OCI-LY7 (cell line): Measurements from ENCODE around the gene KIF16B. TPM values are rescaled to one million over a fixed set of nuclear protein-coding genes. Genes with fewer than 3 reads are reported as not detected.
"Not testable (repeated sequence)": the region's sequence is repeated elsewhere in the genome, so short reads cannot be mapped to it uniquely, and the experiment has no call there.

Experiments
- BruUV-seq: library from RNA; stranded (reverse); fragments of 400-500 nt; replicated peaks from 2 replicates; lab custom pipeline; 2021; lab: Mats Ljungman, UMichigan
- CTCF ChIA-PET: fragments of 300-600 bp; sonication (Branson Sonifier 250); formaldehyde crosslinking; loops from one replicate; lab custom pipeline; 2022; ENCODE audit warnings: antibody characterized with exemption; ENCODE audit not compliant: unreplicated experiment; lab: Charles Lee
- POLR2A ChIA-PET: fragments of 300-600 bp; sonication (Branson Sonifier 250); formaldehyde crosslinking; loops from one replicate; lab custom pipeline; 2022; ENCODE audit warnings: antibody characterized with exemption; lab: Charles Lee
- DNase-seq: peaks from one replicate; pipeline ENCODE4 v3.0.0-alpha.2; 2015; ENCODE audit warnings: low spot score
- H2AFZ ChIP-seq: fragments of 200-600 bp; sonication (generic), shearing (Covaris generic); 2 replicates; pipeline ENCODE4 v1.6.1; 2014; ENCODE audit warnings: mild to moderate bottlenecking, antibody characterized with exemption, low read length, moderate library complexity
- H3K27ac ChIP-seq: fragments of 200-600 bp; sonication (generic); 2 replicates; pipeline ENCODE4 v1.5.1; 2014; ENCODE audit warnings: mixed run types, low read depth, mild to moderate bottlenecking, moderate library complexity, low read length, inconsistent platforms; ENCODE audit not compliant: poor library complexity, severe bottlenecking
- H3K36me3 ChIP-seq: fragments of 200-600 bp; sonication (generic); 2 replicates; pipeline ENCODE4 v1.6.1; 2014; ENCODE audit warnings: mild to moderate bottlenecking, antibody characterized with exemption, low read length, moderate library complexity, mixed read lengths; ENCODE audit not compliant: insufficient read depth
- H3K4me1 ChIP-seq: fragments of 200-600 bp; sonication (generic); 2 replicates; pipeline ENCODE4 v1.5.1; 2014; ENCODE audit warnings: mild to moderate bottlenecking, low read length; ENCODE audit not compliant: insufficient read depth, poor library complexity, severe bottlenecking
- H3K4me2 ChIP-seq: fragments of 200-600 bp; sonication (generic); 2 replicates; pipeline ENCODE4 v1.6.1; 2014; ENCODE audit warnings: mild to moderate bottlenecking, low read length
- H3K4me3 ChIP-seq: fragments of 200-600 bp; sonication (generic); 2 replicates; pipeline ENCODE4 v1.5.1; 2014; ENCODE audit warnings: mild to moderate bottlenecking, low read depth, low read length; ENCODE audit not compliant: poor library complexity, severe bottlenecking
- H3K79me2 ChIP-seq: fragments of 200-600 bp; sonication (generic); 2 replicates; pipeline ENCODE4 v1.6.1; 2016; ENCODE audit warnings: low read depth, mild to moderate bottlenecking, low read length, moderate library complexity, mixed read lengths; ENCODE audit not compliant: insufficient read depth
- H3K9me2 ChIP-seq: fragments of 200-600 bp; sonication (generic); 2 replicates; pipeline ENCODE4 v1.6.1; 2016; ENCODE audit warnings: mild to moderate bottlenecking, low read length, mixed read lengths; ENCODE audit not compliant: insufficient read depth
- H3K9me3 ChIP-seq: fragments of 200-600 bp; sonication (generic); 2 replicates; pipeline ENCODE4 v1.6.1; 2014; ENCODE audit warnings: mild to moderate bottlenecking, mixed run types, low read length, mixed read lengths
- H4K20me1 ChIP-seq: fragments of 200-600 bp; sonication (generic); 2 replicates; pipeline ENCODE4 v1.6.1; 2014; ENCODE audit warnings: mild to moderate bottlenecking, antibody characterized with exemption, low read length, moderate library complexity, mixed read lengths; ENCODE audit not compliant: insufficient read depth
- EZH2phosphoT487 ChIP-seq: fragments of 200-600 bp; sonication (generic); IDR thresholded peaks from 2 replicates; pipeline ENCODE4 v1.6.1; 2018; ENCODE audit warnings: low read depth, borderline replicate concordance, mild to moderate bottlenecking, mixed run types, antibody characterized with exemption, low read length, moderate library complexity, mixed read lengths
- intact Hi-C: fragments of 100-400 bp; cut with micrococcal nuclease; formaldehyde crosslinking; loops from one replicate; pipeline ENCODE4 v1.10.0; 2022; ENCODE audit not compliant: unreplicated experiment
- total RNA-seq, 2 experiments: library from RNA; depleted of rRNA in 1 of 2; stranded (reverse); fragments of >200 nt in 1 of 2; shearing (Covaris generic) in 1 of 2; gene quantifications; 2 replicates each; pipeline ENCODE4 v1.2.3, GENCODE V29; 2014 to 2022
- TF ChIP-seq, protein P1 (sequence below): fragments of 200-600 bp; sonication (generic); conservative IDR thresholded peaks from 2 replicates; pipeline ENCODE4 v1.5.1; 2014; ENCODE audit warnings: mild to moderate bottlenecking, antibody characterized with exemption, low read length, moderate library complexity, mixed read lengths

Gene KIF16B
- total RNA-seq, 2 experiments from 2014 or later: 6.2 to 11.2 TPM

DNA sequence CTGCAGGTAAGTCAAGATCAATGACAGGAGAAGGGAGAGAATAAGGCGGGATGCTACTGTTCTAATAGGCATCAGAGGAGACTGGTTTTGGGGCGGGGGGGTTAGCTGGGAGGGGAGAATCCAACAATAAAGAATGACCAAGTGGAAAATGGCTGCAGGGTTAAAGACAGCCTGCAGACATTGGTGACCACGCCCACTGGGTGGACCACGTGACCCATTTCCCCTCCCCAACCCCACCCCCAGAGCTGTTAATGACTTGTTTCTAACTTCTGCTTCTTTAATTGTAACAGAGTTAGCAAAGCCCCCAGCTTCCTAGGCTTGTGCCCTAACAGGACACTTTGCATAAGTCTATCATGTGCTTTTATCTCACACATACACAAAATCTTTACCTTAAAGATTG, 344.5 kb downstream of the KIF16B start:
- Histone ChIP-seq H3K4me1 (no peaks in the 10 kb centered on the region), H3K79me2 (no peaks in the 10 kb centered on the region), H3K4me3 (no peak overlapping the region), H3K36me3 (no peaks in the 10 kb centered on the region), H3K9me3 (no peaks in the 10 kb centered on the region), H3K27ac (no peak overlapping the region), H2AFZ (no peak overlapping the region), H3K4me2 (no peak overlapping the region), H3K9me2 (no peaks in the 10 kb centered on the region), H4K20me1 (no peaks in the 10 kb centered on the region)
- ChIA-PET CTCF (no interaction called here), POLR2A (no interaction called here)
- peak; percentile 8 for DNase-seq
- intact Hi-C loops: no loop called here
- no TSS peak for BruUV-seq
- no peak for TF ChIP-seq EZH2phosphoT487
- TF ChIP-seq, protein P1, sequence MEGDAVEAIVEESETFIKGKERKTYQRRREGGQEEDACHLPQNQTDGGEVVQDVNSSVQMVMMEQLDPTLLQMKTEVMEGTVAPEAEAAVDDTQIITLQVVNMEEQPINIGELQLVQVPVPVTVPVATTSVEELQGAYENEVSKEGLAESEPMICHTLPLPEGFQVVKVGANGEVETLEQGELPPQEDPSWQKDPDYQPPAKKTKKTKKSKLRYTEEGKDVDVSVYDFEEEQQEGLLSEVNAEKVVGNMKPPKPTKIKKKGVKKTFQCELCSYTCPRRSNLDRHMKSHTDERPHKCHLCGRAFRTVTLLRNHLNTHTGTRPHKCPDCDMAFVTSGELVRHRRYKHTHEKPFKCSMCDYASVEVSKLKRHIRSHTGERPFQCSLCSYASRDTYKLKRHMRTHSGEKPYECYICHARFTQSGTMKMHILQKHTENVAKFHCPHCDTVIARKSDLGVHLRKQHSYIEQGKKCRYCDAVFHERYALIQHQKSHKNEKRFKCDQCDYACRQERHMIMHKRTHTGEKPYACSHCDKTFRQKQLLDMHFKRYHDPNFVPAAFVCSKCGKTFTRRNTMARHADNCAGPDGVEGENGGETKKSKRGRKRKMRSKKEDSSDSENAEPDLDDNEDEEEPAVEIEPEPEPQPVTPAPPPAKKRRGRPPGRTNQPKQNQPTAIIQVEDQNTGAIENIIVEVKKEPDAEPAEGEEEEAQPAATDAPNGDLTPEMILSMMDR: no peak

- H3K4me2 ChIP-seq, H3K36me3 ChIP-seq, BruUV-seq, H4K20me1 ChIP-seq, H3K9me2 ChIP-seq, intact Hi-C loops, H3K9me3 ChIP-seq, H3K4me3 ChIP-seq, CTCF ChIA-PET, H3K27ac ChIP-seq, H3K4me1 ChIP-seq, H2AFZ ChIP-seq, DNase-seq, H3K79me2 ChIP-seq, POLR2A ChIA-PET: not testable (repeated sequence)
Observed at GRCh38 chr20:16226961-16227360, 346.3 kb downstream of the KIF16B start.

- no peak overlapping the region for H2AFZ ChIP-seq
- H3K27ac ChIP-seq: no peak overlapping the region
- H3K9me3 ChIP-seq: no peaks in the 10 kb centered on the region
- no peaks in the 10 kb centered on the region for H3K9me2 ChIP-seq
- H3K4me1 ChIP-seq: no peaks in the 10 kb centered on the region
- intact Hi-C loops: no loop called here
- ChIA-PET CTCF (no interaction called here), POLR2A (interaction anchor here (1.1 kb wide), 1 partner anchor 51 kb away, joined by 3 read pairs; no protein-coding TSS in a partner anchor)
- no peaks in the 10 kb centered on the region for H4K20me1 ChIP-seq
- H3K79me2 ChIP-seq: no peaks in the 10 kb centered on the region
- H3K4me2 ChIP-seq: no peak overlapping the region
- no peak for DNase-seq
- BruUV-seq: no TSS peak
- H3K36me3 ChIP-seq: no peaks in the 10 kb centered on the region
- H3K4me3 ChIP-seq: no peak overlapping the region
- TF ChIP-seq, protein P1: no peak
- TF ChIP-seq EZH2phosphoT487: no peak
Observed at GRCh38 chr20:16224836-16225235, 348.4 kb downstream of the KIF16B start.
